Spleen (tissue), 11 donors: Measurements from ENCODE around the gene MAP3K5. TPM values are rescaled to one million over a fixed set of nuclear protein-coding genes. Genes with fewer than 3 reads are reported as not detected.

Experiments used
- DNase-seq: peaks from one replicate; pipeline ENCODE4 v3.0.0-alpha.2; 2020
- H3K27ac ChIP-seq, 8 donors: fragments of 200-600 bp; sonication (generic) in 7 of 8; 1 replicate in 4 of 8; 2 replicates in 4 of 8; pipeline versions ENCODE4 v1.5.0 to v1.8.0; 2016 to 2021; ENCODE audit warnings: inconsistent platforms in 4 of 8, mild to moderate bottlenecking in 4 of 8, moderate library complexity in 1 of 8
- H3K27me3 ChIP-seq, 7 donors: fragments of 200-600 bp; sonication (generic) in 6 of 7; replicated peaks in 1 of 7; 1 replicate in 4 of 7; 2 replicates in 3 of 7; pipeline versions ENCODE4 v1.5.0 to v1.8.0; 2016 to 2021; ENCODE audit warnings: inconsistent platforms in 3 of 7, mild to moderate bottlenecking in 1 of 7
- H3K36me3 ChIP-seq, 6 donors: fragments of 200-600 bp; sonication (generic) in 5 of 6; 1 replicate in 4 of 6; 2 replicates in 2 of 6; pipeline versions ENCODE4 v1.5.0 to v1.8.0; 2016 to 2021; ENCODE audit warnings: inconsistent platforms in 2 of 6
- H3K4me1 ChIP-seq, 6 donors: fragments of 200-600 bp; sonication (generic) in 5 of 6; 1 replicate in 3 of 6; 2 replicates in 3 of 6; pipeline versions ENCODE4 v1.5.0 to v1.8.0; 2016 to 2021; ENCODE audit warnings: inconsistent platforms in 3 of 6
- H3K4me3 ChIP-seq, 8 donors: fragments of 200-600 bp; sonication (generic) in 7 of 8; 1 replicate in 4 of 8; 2 replicates in 4 of 8; pipeline versions ENCODE4 v1.5.0 to v1.8.0; 2016 to 2021; ENCODE audit warnings: inconsistent platforms in 4 of 8, mild to moderate bottlenecking in 4 of 8, moderate library complexity in 2 of 8
- H3K9me3 ChIP-seq, 8 donors: fragments of 200-600 bp; sonication (generic) in 7 of 8; 1 replicate in 4 of 8; 2 replicates in 4 of 8; pipeline versions ENCODE4 v1.5.0 to v1.8.0; 2016 to 2021; ENCODE audit warnings: inconsistent platforms in 4 of 8
- POLR2A ChIP-seq, 3 donors: fragments of 450-650 bp; IDR thresholded peaks; one replicate each; pipeline ENCODE4 v1.5.1; 2017; ENCODE audit warnings: antibody characterized with exemption in 3 of 3, mild to moderate bottlenecking in 1 of 3
- POLR2AphosphoS5 ChIP-seq, 3 donors: sonication (generic); formaldehyde crosslinking; IDR thresholded peaks; one replicate each; pipeline ENCODE4 v1.5.1; 2017; ENCODE audit warnings: antibody characterized with exemption in 3 of 3
- WGBS, 5 donors: extraction: QIAGEN DNeasy Blood & Tissue Kit in 3 of 5; methylation state at CpG; one replicate each; pipeline versions ENCODE4 v1.1.5 to v1.1.7; 2013 to 2018; 5-methylcytosine and 5-hydroxymethylcytosine counted together
- intact Hi-C: fragments of 100-400 bp; cut with DNase I; formaldehyde crosslinking; loops from one replicate; pipeline ENCODE4 v1.15.0; 2023; ENCODE audit warnings: low total_unique reads
- polyA plus RNA-seq, 3 donors: library from polyadenylated mRNA; stranded (reverse); fragments of 200-250 nt; gene quantifications; one replicate each; pipeline ENCODE4 v1.2.1, GENCODE V29; 2013
- total RNA-seq, 7 donors: library from RNA; depleted of rRNA in 3 of 7; stranded (reverse); fragments of >200 nt in 3 of 7; fragmentation: NEBNext Ultra II Directional in 4 of 7; extraction: Animal tissue kit (Norgen Biotek cat#: 25700) in 4 of 7; gene quantifications; one replicate each; pipeline versions ENCODE4 v1.1.0 to v1.2.1, GENCODE V29; 2016 to 2021
- TF ChIP-seq, protein P1 (sequence below), 11 experiments: fragments of 200-600 bp in 7 of 11; fragments of 450-650 bp in 4 of 11; sonication (generic) in 4 of 11; IDR thresholded peaks in 8 of 11; conservative IDR thresholded peaks in 3 of 11; 1 replicate in 7 of 11; 2 replicates in 4 of 11; pipeline versions ENCODE4 v1.4.0 to v1.8.0; 2016 to 2021; ENCODE audit warnings: antibody characterized with exemption in 11 of 11, inconsistent platforms in 4 of 11, mild to moderate bottlenecking in 1 of 11
- donor health status: healthy with polysubstance abuse.
- donor health status: DM: no; HTN: no; CAD: no; lungs with moderate emphysema.
- donor health status: DM: no; HTN: no; CAD: no.
- donor health status: Bipolar disorder and iron deficiency.
- donor health status: healthy.
- donor health status: DM: no; HTN: no; CAD: no.
- donor health status: DM: yes; HTN: yes; CAD: no.

The MAP3K5 gene
- total and polyA plus RNA-seq, 10 donors = 7.2 to 55.0 (median 33.2) TPM

DNA sequence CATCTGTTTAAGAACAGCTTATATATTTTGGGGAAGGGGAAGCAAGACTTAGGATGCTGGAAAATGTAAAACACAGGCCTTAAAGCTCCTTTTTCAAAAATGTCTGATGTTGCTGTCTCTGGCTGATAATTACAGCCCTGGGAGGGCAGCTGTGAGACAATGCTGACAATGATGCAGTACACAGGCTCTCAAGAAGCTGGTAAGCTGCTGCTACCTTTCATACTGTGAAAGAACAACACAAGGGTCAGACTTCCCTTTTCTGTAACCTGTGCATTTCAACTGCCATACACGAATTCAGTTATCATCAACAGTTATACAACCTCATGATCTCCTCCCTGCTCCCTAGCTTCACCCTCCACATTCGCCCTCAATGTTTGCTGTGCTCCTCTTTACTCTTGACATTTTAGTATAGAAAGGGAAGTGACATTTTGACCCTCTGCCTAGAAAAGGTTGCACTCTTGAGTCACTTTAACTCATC lies 267.3 kb downstream of the MAP3K5 start:
- 25 to 50% (median 30%) methylated on average over 2 of the region's 2 CpGs for WGBS, 5 donors
- TF ChIP-seq POLR2A (IDR thresholded peaks at IDR 0.05) (no peak), POLR2AphosphoS5 (IDR thresholded peaks at IDR 0.05) (no peak)
- TF ChIP-seq, protein P1, sequence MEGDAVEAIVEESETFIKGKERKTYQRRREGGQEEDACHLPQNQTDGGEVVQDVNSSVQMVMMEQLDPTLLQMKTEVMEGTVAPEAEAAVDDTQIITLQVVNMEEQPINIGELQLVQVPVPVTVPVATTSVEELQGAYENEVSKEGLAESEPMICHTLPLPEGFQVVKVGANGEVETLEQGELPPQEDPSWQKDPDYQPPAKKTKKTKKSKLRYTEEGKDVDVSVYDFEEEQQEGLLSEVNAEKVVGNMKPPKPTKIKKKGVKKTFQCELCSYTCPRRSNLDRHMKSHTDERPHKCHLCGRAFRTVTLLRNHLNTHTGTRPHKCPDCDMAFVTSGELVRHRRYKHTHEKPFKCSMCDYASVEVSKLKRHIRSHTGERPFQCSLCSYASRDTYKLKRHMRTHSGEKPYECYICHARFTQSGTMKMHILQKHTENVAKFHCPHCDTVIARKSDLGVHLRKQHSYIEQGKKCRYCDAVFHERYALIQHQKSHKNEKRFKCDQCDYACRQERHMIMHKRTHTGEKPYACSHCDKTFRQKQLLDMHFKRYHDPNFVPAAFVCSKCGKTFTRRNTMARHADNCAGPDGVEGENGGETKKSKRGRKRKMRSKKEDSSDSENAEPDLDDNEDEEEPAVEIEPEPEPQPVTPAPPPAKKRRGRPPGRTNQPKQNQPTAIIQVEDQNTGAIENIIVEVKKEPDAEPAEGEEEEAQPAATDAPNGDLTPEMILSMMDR (IDR thresholded peaks at IDR 0.05 in 8 of 11, conservative IDR thresholded peaks at IDR 0.05 in 3 of 11) = no peak
- peaks cover 0 to 24% (median 12%) of the 10 kb centered on the region in 6 donors for H3K4me1 ChIP-seq
- intact Hi-C loops = no loop called here
- DNase-seq = no peak
- no peak overlapping the region for H3K27ac ChIP-seq
- H3K36me3 ChIP-seq = no peaks in the 10 kb centered on the region
- H3K4me3 ChIP-seq = no peak overlapping the region
- no peaks in the 10 kb centered on the region for H3K27me3 ChIP-seq
- no peaks in the 10 kb centered on the region for H3K9me3 ChIP-seq

DNA sequence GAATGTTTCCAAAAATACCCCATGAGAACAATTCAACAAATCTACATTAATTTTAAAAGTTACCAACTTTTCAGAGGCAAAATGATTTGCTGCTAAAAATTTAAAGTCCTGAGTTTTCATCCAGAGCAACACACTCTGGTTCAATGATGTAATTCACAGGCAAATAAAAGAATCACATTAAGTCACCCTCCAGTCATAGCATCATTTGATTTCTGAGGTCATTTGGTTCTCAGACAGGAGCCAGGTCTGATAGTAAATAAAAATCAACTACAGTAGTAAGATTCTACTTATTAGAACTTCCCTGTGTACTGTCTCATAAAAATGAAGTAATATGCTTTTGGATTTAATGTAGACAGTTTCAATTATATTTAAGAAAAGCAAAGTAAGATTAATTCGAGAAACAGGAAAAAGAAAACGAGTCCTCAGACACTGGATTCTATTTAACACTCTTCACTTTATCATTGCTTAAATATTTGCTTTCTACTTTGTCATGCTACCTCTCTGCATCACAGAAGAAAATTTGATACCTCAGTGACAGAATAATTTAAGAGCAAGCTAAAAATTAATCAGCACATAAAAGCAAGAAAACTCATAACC lies 267.8 kb downstream of the MAP3K5 start:
- TF ChIP-seq, protein P1 (IDR thresholded peaks at IDR 0.05 in 8 of 11, conservative IDR thresholded peaks at IDR 0.05 in 3 of 11) = no peak
- TF ChIP-seq POLR2A (IDR thresholded peaks at IDR 0.05) (no peak), POLR2AphosphoS5 (IDR thresholded peaks at IDR 0.05) (no peak)
- WGBS, 5 donors = 34 to 60% (median 44%) methylated on average over 2 of the region's 2 CpGs
- H3K27ac ChIP-seq = no peak overlapping the region
- DNase-seq = no peak
- H3K36me3 ChIP-seq = no peaks in the 10 kb centered on the region
- H3K4me3 ChIP-seq = no peak overlapping the region
- no peaks in the 10 kb centered on the region for H3K9me3 ChIP-seq
- H3K27me3 ChIP-seq = no peaks in the 10 kb centered on the region
- H3K4me1 ChIP-seq = peaks cover 0 to 24% (median 12%) of the 10 kb centered on the region in 6 donors
- intact Hi-C loops = no loop called here

DNA sequence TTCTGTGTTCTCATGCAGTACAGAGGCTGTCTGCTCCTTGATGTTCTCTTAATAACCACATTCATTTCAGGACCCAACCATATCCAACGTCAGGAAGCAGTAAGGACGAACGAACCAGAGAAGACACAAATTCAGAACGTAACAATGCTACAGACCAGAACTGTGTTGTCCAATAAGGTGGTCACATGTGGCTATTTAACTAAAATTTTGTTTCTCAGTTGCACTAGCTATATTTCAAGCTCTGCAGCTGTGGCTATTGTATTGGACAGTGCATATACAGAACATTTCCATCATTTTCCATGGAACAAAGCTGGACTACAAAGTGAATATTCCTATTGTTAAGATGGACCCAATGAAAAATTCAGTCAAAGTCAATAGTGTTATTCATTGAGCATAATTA lies 269.1 kb downstream of the MAP3K5 start:
- Histone ChIP-seq H3K4me3 (no peak overlapping the region), H3K27me3 (no peaks in the 10 kb centered on the region), H3K36me3 (no peaks in the 10 kb centered on the region), H3K27ac (no peak overlapping the region), H3K4me1 (peaks cover 0 to 24% (median 12%) of the 10 kb centered on the region in 6 donors), H3K9me3 (no peaks in the 10 kb centered on the region)
- 85 to 95% (median 92%) methylated on average over 4 of the region's 4 CpGs for WGBS, 5 donors
- no peak for DNase-seq
- intact Hi-C loops = no loop called here
- TF ChIP-seq, protein P1 (IDR thresholded peaks at IDR 0.05 in 8 of 11, conservative IDR thresholded peaks at IDR 0.05 in 3 of 11) = no peak
- TF ChIP-seq POLR2AphosphoS5 (IDR thresholded peaks at IDR 0.05) (no peak), POLR2A (IDR thresholded peaks at IDR 0.05) (no peak)

DNA sequence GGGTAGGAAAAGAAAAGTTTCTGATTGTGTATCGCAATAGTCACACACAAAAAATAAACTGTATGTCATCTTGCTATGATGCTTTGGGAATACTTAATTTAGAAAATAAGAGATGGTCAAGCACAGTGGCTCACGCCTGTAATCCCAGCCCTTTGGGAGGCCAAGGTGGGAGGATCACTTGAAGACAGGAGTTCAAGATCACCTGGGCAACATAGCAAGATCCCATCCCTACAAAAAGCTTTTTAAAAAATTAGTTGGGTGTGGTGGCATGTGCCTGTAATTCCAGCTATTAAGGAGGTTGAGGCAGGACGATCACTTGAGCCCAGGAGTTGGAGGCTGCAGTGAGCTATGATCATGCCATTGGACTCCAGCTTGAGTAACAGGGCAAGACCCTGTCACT lies 269.6 kb downstream of the MAP3K5 start:
- H3K27ac ChIP-seq = no peak overlapping the region
- intact Hi-C loops = no loop called here
- no peaks in the 10 kb centered on the region for H3K36me3 ChIP-seq
- no peak for DNase-seq
- peaks cover 0 to 24% (median 12%) of the 10 kb centered on the region in 6 donors for H3K4me1 ChIP-seq
- TF ChIP-seq, protein P1 (IDR thresholded peaks at IDR 0.05 in 8 of 11, conservative IDR thresholded peaks at IDR 0.05 in 3 of 11) = no peak
- TF ChIP-seq POLR2AphosphoS5 (IDR thresholded peaks at IDR 0.05) (no peak), POLR2A (IDR thresholded peaks at IDR 0.05) (no peak)
- WGBS, 5 donors = 90 to 97% (median 91%) methylated on average over 3 of the region's 3 CpGs
- H3K9me3 ChIP-seq = no peaks in the 10 kb centered on the region
- H3K4me3 ChIP-seq = no peak overlapping the region
- no peaks in the 10 kb centered on the region for H3K27me3 ChIP-seq
